ENCODE results near the gene KLF15. TPM values are rescaled to one million over a fixed set of nuclear protein-coding genes. Genes with fewer than 3 reads are reported as not detected.

KLF15 gene
- polyA plus RNA-seq, 1 donor from 2014 or later: 0.46 TPM

GRCh38 chr3:126390751-126391150, 33.5 kb upstream of the KLF15 start:
- Histone ChIP-seq H3F3A (ENCODE audit: insufficient read depth, low read length, poor library complexity, severe bottlenecking) (no peaks in the 10 kb centered on the region), H3K79me2 (replicated peaks; ENCODE audit: insufficient read depth, low read length) (no peaks in the 10 kb centered on the region), H3K9me2 (ENCODE audit: insufficient read depth, low read length) (no peaks in the 10 kb centered on the region), H3K27me3 (ENCODE audit: insufficient read depth, low read depth, low read length) (no peaks in the 10 kb centered on the region), H3K36me3 (ENCODE audit: insufficient read depth, low read length) (no peaks in the 10 kb centered on the region), H2AFZ (ENCODE audit: low read depth, low read length) (no peak overlapping the region), H3K9ac (ENCODE audit: low read length) (no peak overlapping the region), H4K20me1 (ENCODE audit: insufficient read depth) (no peaks in the 10 kb centered on the region), H3K27ac (ENCODE audit: low read length) (no peak overlapping the region), H3K4me2 (ENCODE audit: low read length) (no peak overlapping the region), H3K4me3 (ENCODE audit: low read length) (no peak overlapping the region), H3K9me3 (ENCODE audit: low read length) (no peaks in the 10 kb centered on the region)
- TF ChIP-seq MXI1 (conservative IDR thresholded peaks at IDR 0.05; ENCODE audit: poor library complexity, severe bottlenecking) (no peak), SMC3 (conservative IDR thresholded peaks at IDR 0.05; ENCODE audit: poor library complexity) (no peak), REST (IDR thresholded peaks at IDR 0.05; ENCODE audit: borderline replicate concordance) (no peak), EP300 (conservative IDR thresholded peaks at IDR 0.05; ENCODE audit: poor library complexity, severe bottlenecking) (no peak), CTCF (IDR thresholded peaks at IDR 0.05; ENCODE audit: poor library complexity, severe bottlenecking) (no peak), POLR2AphosphoS5 (IDR thresholded peaks at IDR 0.05) (no peak), TAF1 (IDR thresholded peaks at IDR 0.05; ENCODE audit: low read depth) (no peak), EZH2 (IDR thresholded peaks at IDR 0.05; ENCODE audit: borderline replicate concordance, insufficient read depth, low read length, poor library complexity, severe bottlenecking) (no peak), RAD21 (conservative IDR thresholded peaks at IDR 0.05) (no peak)

DNA sequence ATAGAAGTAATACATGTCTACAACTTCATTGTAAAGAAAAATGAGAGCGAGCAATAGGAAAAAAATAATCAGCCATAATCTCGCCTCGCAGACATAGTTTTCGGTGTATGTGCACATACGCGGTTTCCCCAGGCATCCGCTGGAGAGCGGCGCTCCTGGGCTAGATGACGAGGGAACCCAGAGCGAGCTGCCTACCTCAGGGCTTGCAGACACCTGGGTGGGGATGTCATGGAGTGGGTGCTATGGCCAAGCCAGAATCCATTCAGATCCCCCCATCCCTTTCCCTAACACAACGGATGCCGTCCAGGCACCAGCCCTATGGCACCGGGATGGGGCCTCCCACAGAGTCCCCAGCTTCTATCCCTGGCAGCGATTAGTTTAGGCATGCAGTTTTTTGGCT, 33.0 kb upstream of the KLF15 start:
- Histone ChIP-seq H3K36me3 (ENCODE audit: insufficient read depth, low read length) (no peaks in the 10 kb centered on the region), H3K4me2 (ENCODE audit: low read length) (no peak overlapping the region), H3K9me2 (ENCODE audit: insufficient read depth, low read length) (no peaks in the 10 kb centered on the region), H3K4me3 (ENCODE audit: low read length) (no peak overlapping the region), H4K20me1 (ENCODE audit: insufficient read depth) (no peaks in the 10 kb centered on the region), H3K9me3 (ENCODE audit: low read length) (no peaks in the 10 kb centered on the region), H3K9ac (ENCODE audit: low read length) (no peak overlapping the region), H3F3A (ENCODE audit: insufficient read depth, low read length, poor library complexity, severe bottlenecking) (no peaks in the 10 kb centered on the region), H3K79me2 (replicated peaks; ENCODE audit: insufficient read depth, low read length) (no peaks in the 10 kb centered on the region), H2AFZ (ENCODE audit: low read depth, low read length) (no peak overlapping the region), H3K27me3 (ENCODE audit: insufficient read depth, low read depth, low read length) (no peaks in the 10 kb centered on the region), H3K27ac (ENCODE audit: low read length) (no peak overlapping the region)
- TF ChIP-seq TAF1 (IDR thresholded peaks at IDR 0.05; ENCODE audit: low read depth): no peak
- no peak for TF ChIP-seq REST (IDR thresholded peaks at IDR 0.05; ENCODE audit: borderline replicate concordance)
- no peak for TF ChIP-seq CTCF (IDR thresholded peaks at IDR 0.05; ENCODE audit: poor library complexity, severe bottlenecking)

All from neural cell (in vitro differentiated cells).